HG03457 (cell line): ENCODE data around the gene RHNO1.

ENCODE experiments used
- ATAC-seq: cut with Tn5 transposase; IDR thresholded peaks from one replicate; pipeline ENCODE4 v1.9.1; 2021; ENCODE audit warnings: moderate number of reproducible peaks; ENCODE audit not compliant: unreplicated experiment

RHNO1 gene

DNA sequence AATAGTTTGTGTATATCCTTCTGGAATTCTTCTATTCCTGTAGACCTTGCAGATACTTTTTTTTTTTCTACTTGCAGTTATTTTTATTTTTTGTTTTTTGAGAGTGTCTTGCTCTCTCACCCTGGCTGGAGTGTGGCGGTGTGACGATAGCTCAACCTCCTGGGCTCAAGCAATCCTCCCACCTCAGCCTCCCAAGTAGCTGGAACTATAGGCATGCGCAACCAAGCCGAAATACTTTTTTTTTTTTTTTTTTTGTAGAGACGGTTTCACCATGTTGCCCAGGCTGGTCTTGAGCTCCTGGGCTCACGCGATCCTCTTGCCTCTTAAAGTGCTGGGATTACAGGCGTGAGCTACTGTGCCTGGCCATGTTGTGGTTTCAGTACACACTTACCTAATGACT, 23.6 kb downstream of the RHNO1 start:
- ATAC-seq = no peak

DNA sequence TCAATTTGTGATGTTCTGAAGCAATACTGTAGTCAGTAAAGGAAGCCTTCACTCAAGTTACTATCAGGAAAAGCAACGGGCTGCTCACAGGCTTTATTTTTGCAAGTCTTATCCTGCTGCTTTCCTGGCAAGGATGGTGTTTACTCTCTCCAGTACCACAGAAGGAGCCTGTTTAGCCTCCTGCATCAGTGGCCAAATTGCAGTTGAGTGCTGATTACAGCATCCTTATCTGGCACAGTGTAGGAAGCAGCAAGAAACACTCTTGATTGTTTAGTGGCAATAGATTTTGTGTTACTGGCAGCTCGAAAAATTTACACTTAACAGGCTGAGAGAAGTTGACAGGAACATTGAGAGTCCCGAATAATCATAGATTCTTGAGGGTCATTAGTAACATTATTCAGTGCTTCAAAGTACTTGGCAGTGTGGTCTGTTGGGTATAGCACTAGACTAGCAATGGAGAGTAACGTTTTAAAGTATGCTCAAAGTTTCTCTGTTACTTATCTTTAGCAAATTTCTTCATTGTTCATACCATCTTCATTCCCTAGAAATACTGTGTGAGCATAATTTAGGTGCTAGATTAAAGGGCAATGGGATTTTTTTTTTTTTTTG, 25.4 kb downstream of the RHNO1 start:
- ATAC-seq = no peak

DNA sequence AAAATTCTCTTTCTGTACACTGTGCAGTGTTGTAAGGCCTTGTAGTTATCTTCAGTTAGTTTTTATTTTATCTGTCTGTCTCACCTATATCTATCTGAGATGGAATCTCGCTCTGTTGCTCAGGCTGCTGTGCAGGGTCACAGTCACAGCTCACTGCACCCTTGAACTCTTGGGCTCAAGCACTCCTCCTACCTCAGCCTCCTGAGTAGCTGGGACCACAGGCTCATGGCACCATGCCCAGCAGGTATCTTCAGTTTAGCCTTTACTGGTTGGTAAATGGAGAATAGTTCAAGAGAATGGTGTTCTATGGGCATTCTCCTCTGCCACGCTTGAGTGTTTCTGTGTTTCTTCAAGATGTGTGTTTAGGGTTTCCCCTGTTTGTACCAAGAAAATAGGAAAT, 27.2 kb downstream of the RHNO1 start:
- no peak for ATAC-seq

DNA sequence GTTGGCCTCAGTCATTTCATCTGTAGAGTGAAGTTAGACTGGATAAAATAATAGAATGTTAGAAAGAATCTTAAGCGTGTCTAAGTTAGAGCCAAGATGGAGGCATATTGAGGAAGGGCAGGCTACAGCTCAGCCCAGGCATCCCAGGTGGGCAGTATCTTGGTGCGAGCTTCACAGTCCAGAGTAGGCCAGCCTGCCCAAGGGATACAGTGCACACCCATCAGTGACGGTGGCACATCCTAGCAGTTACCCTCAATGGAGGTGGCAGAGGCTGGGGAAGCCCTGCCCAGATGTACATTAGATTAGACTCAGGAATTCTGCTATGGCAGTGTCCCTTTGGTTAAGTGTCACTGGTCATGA, 35.2 kb downstream of the RHNO1 start:
- no peak for ATAC-seq

DNA sequence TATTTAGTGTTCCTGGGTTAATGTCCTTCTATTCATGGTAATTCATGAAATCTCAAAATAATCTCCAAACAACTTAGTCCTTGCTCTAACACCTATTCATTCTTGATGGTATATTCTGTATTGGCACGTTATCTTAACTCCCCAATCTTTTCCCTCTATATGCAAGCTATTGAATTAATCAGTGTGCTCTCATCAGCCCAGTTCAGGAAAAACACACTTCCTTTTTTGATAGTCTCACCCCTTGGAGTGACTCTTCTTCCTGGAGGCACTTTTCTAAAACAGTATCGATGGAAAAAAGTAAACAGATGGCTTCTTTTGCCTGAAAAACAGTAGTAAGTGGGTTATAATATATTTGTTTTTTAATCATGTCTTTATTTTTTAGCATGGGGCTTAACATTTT, 42.2 kb downstream of the RHNO1 start:
- no peak for ATAC-seq

DNA sequence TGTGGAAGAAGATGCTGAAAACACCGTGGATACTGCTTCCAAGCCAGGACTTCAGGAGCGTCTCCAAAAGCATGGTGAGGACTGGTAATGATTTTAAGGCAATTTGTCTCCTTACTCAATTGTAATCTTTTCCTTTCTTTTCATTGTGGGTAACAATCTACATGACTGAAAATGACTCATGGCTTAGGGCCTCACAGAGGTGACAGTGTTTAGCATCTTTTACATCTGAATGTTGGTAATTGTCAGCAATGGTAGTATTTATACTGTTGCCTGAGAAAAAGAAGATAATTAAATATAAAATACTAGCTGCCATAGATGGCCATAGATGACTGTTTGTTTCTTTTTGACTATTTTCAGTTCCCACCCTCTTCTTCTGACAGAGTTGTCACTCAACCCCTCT, 45.3 kb downstream of the RHNO1 start:
- no peak for ATAC-seq

DNA sequence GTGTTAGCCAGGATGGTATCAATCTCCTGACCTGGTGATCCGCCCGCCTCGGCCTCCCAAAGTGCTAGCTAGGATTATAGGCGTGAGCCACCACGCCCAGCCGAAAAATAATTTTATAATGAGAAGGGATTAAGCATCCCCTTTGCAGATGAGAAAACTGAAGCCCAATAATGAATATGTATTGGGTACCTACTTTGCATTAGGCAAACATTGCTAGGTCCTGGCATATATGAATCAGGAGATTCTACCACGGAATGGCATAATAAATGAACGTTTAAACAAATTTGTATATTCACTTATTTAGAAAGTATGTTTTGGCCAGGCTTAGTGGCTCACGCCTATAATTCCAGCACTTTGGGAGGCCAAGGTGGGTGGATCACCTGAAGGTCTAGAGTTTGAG, 46.0 kb downstream of the RHNO1 start:
- ATAC-seq = no peak

GRCh38 chr12:2924019-2924418, 47.0 kb downstream of the RHNO1 start:
- no peak for ATAC-seq

- ATAC-seq = no peak
Observed at GRCh38 chr12:2925322-2925995, 48.4 kb downstream of the RHNO1 start.

DNA sequence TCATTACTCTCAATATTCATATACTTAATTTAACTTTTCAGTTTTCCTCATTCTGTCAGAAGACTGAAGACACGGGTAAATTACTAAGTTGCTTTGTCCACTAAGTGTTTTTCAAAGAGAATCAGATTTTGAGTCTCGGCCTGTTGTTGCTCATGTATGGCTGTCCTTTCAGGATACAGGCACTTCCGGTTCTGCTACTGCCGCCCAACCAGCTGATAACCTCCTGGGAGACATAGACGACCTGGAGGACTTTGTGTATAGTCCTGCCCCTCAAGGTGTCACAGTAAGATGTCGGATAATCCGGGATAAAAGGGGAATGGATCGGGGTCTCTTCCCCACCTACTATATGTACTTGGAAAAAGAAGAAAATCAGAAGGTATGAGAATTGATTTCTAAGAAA, 53.8 kb downstream of the RHNO1 start:
- ATAC-seq = no peak

DNA sequence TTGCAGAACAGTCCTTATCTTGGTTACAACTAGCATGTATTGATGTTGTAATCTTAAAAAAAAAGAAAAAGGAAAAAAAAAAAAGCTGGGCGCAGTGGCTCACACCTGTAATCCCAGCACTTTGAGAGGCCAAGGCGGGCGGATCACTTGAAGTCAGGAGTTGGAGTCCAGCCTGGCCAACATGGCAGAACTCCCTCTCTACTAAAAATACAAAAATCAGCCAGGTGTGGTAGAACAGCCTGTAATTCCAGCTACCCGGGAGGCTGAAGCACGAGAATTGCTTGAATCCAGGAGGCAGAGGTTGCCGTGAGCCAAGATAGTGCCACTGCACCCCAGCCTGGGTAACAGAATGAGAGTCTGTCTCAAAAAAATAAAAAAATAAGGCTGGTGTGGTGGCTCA, 56.6 kb downstream of the RHNO1 start:
- ATAC-seq = no peak

DNA sequence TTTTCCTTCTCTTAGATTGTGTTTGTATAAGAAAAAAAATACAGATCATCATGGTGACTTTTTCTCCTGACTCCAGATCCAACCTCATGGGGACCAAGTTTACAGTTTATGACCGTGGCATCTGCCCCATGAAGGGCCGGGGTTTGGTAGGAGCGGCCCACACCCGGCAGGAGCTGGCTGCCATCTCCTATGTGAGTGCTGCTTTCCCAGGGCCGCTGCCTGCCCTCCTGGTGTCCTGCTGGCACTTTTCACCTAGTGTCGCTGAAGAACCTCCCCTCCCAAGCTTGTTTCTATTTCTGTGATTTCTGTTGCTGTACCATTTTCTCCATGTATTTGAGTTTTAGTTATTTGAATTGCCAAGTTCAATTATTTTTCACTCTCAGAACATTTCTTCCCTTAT, 57.3 kb downstream of the RHNO1 start:
- no peak for ATAC-seq

GRCh38 chr12:2936301-2936700, 59.3 kb downstream of the RHNO1 start:
- ATAC-seq = no peak

DNA sequence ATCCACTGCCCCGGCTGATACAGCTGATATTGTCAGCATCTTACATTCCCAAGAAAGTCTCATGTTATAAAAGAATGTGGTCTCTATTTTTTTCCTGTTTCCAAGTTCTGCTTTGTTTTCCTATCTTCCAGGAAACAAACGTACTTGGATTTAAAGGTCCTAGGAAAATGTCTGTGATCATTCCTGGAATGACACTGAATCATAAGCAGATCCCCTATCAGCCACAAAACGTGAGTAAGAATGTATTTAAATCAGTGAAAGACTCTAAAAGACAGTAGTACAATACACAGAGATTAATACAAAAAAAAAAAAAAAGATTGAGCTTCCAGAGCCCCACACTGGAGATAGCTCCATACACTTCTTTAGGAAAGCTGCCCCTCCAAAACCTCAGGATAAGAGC, 60.5 kb downstream of the RHNO1 start:
- ATAC-seq = no peak
